HG03575 (cell line): ENCODE data around the gene SNX14.
"Not testable (repeated sequence)": the region's sequence is repeated elsewhere in the genome, so short reads cannot be mapped to it uniquely, and the experiment has no call there.

Experiments used
- ATAC-seq: cut with Tn5 transposase; IDR thresholded peaks from one replicate; pipeline ENCODE4 v1.9.1; 2021; ENCODE audit not compliant: unreplicated experiment, insufficient number of reproducible peaks, low FRiP score; ENCODE audit errors: extremely low read depth

SNX14 gene, protein sequence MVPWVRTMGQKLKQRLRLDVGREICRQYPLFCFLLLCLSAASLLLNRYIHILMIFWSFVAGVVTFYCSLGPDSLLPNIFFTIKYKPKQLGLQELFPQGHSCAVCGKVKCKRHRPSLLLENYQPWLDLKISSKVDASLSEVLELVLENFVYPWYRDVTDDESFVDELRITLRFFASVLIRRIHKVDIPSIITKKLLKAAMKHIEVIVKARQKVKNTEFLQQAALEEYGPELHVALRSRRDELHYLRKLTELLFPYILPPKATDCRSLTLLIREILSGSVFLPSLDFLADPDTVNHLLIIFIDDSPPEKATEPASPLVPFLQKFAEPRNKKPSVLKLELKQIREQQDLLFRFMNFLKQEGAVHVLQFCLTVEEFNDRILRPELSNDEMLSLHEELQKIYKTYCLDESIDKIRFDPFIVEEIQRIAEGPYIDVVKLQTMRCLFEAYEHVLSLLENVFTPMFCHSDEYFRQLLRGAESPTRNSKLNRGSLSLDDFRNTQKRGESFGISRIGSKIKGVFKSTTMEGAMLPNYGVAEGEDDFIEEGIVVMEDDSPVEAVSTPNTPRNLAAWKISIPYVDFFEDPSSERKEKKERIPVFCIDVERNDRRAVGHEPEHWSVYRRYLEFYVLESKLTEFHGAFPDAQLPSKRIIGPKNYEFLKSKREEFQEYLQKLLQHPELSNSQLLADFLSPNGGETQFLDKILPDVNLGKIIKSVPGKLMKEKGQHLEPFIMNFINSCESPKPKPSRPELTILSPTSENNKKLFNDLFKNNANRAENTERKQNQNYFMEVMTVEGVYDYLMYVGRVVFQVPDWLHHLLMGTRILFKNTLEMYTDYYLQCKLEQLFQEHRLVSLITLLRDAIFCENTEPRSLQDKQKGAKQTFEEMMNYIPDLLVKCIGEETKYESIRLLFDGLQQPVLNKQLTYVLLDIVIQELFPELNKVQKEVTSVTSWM

GRCh38 chr6:85593438-85594196 lies at the start of gene SNX14:
Gene SNX14 (minus strand): TSS chr6:85593858. CDS start chr6:85593718, 140 bp downstream.
- peak; percentile 85 for ATAC-seq

- peak; percentile 35 for ATAC-seq
Observed at GRCh38 chr6:85642774-85643536, 49.3 kb upstream of the SNX14 start, which contains the start of gene SYNCRIP. Gene SYNCRIP (minus strand): TSS chr6:85642886. CDS start chr6:85641439, 1,447 bp downstream.

GRCh38 chr6:85641897-85642773 lies 48.5 kb upstream of the SNX14 start:
- no peak for ATAC-seq

DNA sequence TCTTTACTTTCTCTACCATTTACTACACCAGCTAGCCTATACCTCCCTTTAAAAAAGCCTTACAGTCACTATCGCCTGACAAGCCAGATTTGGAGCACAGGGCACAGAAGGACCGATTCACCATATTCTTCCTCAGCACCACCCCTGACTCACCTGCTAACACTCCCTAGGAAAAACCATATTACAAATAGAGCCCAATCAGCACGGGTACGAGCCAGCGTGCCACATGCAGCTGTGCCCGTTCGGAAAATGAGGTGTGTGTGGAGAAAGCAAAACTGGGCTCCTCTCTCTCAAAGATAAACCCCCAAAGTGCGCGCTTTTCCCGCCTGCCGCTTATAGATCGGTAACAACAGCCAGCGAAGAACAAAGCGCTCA lies 47.9 kb upstream of the SNX14 start:
- ATAC-seq, result no peak

DNA sequence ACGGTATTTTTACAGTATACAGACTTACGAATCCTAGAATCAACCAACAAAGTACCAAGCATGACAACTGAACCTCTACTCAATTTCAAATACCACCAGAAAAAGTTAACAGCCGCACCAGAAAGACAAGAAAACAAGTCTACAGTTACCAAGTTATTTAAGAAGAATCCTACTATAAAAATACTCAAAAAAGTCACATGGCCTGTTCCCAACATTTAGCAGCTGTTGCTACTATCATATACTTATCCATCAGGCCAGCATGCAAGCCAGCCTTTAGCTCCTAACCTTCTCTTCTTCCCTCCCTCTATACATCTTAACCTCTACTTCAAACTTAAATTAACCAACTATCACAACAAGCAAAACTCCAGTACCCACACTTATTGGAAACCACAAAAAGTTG lies 47.2 kb upstream of the SNX14 start:
- no peak for ATAC-seq

GRCh38 chr6:85637579-85637978 lies 43.9 kb upstream of the SNX14 start:
- no peak for ATAC-seq

DNA sequence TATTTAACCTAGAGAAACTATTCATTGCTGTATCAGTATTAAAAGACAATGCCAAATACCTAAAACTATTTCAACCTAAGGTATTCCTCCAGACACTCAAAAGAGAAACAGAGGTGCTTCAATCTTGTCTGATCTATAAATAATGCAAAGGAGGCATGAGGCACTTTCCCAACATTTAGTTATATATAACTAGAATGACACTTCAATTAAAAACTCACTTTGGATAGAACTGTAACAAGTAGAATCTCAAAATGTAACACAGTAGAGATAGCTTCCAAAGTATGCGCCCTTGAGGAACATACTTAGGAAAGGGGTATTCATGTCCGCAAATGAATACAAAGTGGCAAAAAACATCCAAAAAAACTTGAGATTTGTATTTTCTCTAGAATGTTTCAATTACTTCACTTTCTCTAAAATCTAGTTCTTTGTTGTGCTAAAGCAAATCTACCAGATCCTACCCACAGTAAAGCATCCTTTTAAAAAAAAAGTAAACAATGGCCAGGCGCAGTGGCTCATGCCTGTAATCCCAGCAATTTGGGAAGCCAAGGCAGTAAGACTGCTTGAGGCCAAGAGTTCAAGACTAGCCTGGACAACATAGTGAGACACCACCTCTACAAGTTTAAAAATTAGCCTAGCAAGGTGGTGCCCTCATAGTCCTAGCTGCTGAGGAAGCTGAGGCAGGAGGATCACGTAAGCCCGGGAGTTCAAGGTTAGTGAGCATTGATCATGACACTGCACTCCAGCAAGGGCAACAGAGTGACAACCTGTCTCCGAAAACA lies 38.7 kb upstream of the SNX14 start:
- ATAC-seq, result no peak

DNA sequence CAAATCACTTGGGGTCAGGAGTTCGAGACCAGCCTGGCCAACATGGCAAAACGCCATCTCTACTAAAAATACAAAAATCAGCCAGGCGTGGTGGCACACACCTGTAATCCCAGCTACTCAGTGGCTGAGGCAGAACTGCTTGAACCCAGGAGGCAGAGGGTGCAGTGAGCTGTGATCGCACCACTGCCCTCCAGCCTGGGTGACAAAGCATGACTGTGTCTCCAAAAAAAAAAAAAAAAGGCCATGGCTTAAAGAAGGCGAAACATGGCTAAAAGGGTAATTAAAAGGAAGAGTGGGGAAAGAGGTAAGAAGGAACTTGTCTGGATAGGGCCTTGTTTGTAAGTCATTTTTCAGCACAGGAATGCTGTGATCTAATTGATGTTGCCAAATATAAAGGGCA lies 37.5 kb upstream of the SNX14 start:
- ATAC-seq, result not testable (repeated sequence)

DNA sequence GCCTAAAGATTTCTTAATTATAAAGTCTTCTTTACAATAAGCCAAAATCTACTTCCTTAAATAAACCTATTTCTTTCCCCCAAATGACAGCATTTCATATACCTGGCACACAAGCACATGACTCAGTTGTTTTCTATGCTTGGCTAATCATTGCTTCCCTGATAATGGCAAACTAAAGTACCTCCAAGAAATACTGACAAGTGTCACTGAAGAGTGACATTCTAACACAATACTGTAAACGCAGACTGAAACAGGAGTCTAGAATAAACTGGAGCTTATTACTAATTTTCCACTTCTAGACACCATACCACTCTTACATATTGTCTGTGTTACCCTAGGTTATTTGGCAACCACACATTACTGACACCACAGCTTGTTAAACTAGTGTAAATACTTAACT lies 34.7 kb upstream of the SNX14 start:
- ATAC-seq, result no peak

DNA sequence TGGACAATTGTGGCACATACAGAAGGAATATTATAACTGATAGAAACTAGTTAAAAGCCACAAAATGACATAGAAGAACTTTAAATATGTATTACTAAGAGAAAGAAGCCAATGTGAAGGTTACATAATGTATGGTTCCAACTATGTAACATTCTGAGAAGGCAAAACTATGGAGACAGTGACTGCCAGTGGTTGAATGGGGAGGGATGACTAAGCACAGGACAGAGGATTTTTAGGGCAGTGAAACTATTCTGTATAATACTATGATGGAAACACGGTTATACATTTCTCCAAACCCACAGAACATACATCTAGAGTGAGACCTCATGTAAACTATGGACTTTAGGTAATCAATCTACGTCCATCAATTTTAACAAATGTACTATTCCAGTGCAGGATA lies 26.6 kb upstream of the SNX14 start:
- ATAC-seq, result no peak

DNA sequence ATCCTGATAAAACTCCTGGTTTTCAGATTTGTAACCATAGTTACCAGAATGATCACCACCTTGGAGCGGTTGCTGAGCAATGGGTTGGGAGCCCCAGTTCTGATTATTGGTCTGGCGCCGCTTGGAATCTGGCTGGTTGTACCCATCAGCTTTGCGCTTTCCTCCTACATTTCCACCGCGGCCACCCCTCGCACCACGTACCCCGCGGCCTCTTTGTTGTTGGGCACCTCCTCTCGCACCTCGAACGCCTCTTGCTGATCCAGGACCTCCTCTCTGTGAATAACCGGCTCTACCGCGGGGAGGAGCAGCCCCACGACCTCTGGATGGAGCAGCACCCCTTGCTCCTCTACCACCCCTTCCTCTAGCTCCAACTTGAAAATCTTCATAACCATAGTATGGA lies 21.1 kb upstream of the SNX14 start:
- no peak for ATAC-seq

DNA sequence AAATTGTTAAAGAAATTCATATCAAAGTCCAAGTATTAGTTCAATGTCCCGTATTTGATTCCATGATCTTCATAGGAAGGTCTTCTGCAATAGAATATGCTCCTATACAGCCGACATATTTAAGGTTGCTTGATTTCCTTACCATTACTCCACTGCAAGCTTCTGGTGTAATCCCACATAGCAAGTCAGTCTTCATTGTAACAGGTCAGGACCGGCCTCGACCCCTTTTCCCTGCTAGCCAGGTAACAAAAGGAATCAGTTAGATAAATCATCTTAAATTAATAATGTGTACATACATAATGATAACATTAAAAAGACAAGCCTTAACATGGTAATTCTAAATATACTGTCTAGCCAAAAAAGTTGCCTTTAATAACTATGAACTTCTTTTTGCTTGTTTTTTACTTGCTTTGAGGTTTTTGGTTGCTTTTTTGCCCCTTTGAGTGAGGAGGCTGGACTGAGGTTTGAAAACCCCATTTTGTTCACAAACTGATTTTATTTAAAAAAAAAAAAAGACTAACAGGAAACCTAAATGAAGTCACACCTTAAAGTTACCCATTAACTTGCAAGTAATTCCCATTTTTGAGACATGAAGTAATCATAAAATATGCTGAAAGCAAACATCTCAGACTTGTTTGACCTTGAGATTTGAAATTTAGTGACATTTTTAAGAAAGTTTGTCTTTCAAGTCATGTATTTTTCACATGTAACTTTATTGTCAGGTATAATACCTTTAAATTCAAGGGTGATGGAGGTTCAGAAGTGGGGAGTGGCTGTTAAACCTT lies 19.2 kb upstream of the SNX14 start:
- no peak for ATAC-seq

DNA sequence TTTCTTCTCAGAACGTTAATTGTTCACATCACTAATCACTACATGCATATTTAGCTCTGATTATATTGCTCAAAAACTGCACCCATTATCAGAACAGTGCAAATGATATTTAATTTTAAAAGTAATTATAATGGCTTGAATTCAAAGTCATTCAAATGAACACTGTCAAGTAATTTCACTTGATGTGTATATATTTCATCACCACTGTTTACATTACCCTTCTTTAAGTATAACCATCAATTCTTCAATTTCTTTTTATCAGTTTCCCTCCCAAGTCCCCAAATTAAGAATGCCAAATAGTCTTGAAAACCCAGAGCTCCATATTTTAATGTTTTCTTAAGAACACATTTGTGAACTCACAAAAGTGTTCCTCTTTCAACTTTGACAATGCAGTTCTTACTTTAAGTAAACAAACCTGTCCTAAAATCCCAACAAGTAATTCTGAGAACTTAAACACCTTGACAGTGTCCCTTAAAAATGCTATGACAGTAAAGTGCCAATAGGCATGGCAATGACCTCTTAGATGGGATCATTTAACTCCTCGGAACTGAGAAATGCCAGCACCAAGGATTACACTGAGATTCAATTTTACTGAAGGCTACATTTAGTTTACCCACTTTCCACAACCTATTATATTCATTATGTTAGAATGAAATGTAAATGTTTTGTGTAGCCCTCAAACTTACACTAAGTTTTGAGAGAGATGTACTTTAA lies 16.7 kb upstream of the SNX14 start:
- no peak for ATAC-seq

DNA sequence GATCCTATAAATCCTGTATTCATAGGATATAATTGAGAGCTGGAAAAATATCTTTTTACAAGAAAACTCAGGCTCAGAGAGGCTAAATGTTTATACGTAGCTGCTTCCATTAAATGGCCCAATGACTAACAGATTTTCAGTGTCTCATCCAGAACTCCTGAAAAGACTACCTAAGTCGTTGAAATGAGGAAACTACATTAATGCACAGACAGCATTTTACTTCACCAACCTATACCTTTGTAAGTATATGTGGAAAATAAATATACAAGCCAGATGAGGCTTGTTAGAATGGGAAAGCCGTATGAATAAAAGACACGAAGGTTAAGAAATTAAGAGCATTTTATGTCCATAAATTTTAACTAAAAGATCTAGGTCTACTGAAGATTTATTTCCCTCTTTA lies 8.4 kb upstream of the SNX14 start:
- no peak for ATAC-seq

DNA sequence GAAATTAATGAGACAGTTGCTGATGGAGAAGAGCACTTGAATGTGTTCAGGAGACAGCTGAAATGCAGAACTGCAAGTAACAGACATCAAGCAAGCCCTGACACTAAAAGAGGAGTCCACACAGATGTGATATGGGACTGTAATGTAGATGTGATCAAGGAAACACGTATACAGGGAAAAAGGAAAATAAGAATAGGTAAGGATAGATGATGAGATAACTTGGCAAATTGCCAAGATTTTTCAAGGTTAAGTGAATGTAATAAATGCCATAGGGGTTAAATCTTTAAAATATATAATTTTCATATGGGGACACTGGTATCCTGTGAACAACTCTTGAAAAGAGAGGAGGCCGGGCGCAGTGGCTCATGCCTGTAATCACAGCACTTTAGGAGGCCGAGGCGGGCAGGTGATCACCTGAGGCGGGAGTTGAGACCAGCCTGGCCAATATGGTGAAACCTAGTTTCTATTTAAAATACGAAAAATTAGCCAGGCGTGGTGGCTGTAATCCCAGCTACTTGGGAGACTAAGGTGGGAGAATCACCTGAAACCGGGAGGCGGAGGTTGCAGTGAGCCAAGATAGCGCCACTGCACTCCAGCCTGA lies 7.2 kb upstream of the SNX14 start:
- ATAC-seq, result no peak
